Dermis blood vessel endothelial cell (primary cell): Measurements from ENCODE around the gene JAKMIP1. TPM values are rescaled to one million over a fixed set of nuclear protein-coding genes. Genes with fewer than 3 reads are reported as not detected.

ENCODE experiments used
- DNase-seq: peaks from one replicate; pipeline ENCODE4 v3.0.0; 2010
- total RNA-seq: library from RNA; depleted of rRNA; stranded (reverse); fragments of >200 nt; gene quantifications from 2 replicates; pipeline ENCODE4 v1.2.3, GENCODE V29; 2014

Gene JAKMIP1
- total RNA-seq, 1 donor from 2014 or later, result not detected

GRCh38 chr4:6180841-6181631 is 19.3 kb downstream of the JAKMIP1 start:
- no peak for DNase-seq

GRCh38 chr4:6179362-6179761 is 21.0 kb downstream of the JAKMIP1 start:
- DNase-seq, result no peak

GRCh38 chr4:6178757-6179156 is 21.6 kb downstream of the JAKMIP1 start:
- DNase-seq, result no peak

- DNase-seq, result no peak
Measured at GRCh38 chr4:6177587-6178197, 22.7 kb downstream of the JAKMIP1 start.

DNA sequence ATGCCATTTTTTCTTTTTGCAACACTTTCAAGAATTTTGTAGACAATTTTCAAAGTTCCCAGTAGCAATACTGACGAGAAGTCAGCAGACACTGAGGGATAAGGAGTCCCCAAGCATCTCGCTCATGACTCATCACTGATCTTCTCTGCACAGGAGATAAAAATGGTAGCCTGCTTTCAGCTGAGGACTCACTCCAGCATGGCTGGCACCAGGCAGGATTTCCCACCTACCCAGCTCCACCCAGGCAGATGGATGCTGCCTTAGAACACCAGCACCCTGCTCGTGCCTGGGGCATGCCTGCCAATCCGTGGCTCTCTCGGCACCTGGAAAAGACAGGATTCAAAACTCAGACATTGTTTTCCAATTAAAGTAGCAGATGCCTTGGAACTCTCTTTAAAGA is 24.9 kb downstream of the JAKMIP1 start:
- DNase-seq, result no peak

GRCh38 chr4:6172927-6173200 is 27.5 kb downstream of the JAKMIP1 start:
- no peak for DNase-seq

GRCh38 chr4:6172093-6172926 is 28.0 kb downstream of the JAKMIP1 start:
- DNase-seq, result no peak

DNA sequence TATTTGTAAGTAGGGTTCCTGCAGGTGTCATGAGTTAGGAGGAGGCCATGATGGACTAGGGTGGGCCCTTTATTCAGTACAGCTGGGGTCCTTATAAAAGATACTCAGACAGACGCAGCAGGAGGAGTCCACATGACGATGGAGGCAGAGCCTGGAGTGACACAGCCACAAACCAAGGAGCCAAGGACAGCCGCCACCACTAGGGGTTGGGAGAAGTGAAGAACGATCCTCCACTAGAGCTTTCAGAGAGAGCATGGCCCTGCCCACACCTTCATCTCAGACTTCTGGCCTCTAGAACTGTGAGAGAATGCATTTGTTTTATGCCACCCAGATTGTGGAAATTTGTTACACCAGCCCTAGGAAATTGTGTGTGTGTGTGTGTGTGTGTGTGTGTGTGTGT is 31.1 kb downstream of the JAKMIP1 start:
- DNase-seq, result no peak

DNA sequence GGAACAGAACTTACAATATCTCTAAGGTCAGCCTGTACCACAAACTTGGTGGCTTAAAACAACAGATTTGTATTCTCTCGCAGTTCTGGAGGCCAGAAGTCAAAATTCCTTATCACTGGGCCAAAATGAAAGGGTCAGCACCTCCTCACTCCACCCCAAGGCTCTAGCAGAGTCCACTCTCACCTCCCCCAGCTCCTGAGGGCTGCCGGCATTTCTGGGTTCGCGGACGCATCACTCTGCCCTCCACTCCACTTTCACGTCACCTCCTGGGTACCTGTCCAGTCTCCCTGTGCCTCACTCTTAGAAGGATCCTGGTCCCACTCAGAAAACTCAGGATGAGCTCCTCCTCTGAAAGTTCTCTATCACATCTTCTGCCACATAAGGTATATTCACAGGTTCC is 34.6 kb downstream of the JAKMIP1 start:
- no peak for DNase-seq

GRCh38 chr4:6162885-6163284 is 37.5 kb downstream of the JAKMIP1 start:
- DNase-seq, result no peak

GRCh38 chr4:6161921-6162464 is 38.4 kb downstream of the JAKMIP1 start:
- no peak for DNase-seq

- DNase-seq, result no peak
Measured at GRCh38 chr4:6160536-6160935, 39.8 kb downstream of the JAKMIP1 start.

- DNase-seq, result no peak
Measured at GRCh38 chr4:6157926-6158325, 42.4 kb downstream of the JAKMIP1 start.

- DNase-seq, result no peak
Measured at GRCh38 chr4:6155996-6156750, 44.2 kb downstream of the JAKMIP1 start.

DNA sequence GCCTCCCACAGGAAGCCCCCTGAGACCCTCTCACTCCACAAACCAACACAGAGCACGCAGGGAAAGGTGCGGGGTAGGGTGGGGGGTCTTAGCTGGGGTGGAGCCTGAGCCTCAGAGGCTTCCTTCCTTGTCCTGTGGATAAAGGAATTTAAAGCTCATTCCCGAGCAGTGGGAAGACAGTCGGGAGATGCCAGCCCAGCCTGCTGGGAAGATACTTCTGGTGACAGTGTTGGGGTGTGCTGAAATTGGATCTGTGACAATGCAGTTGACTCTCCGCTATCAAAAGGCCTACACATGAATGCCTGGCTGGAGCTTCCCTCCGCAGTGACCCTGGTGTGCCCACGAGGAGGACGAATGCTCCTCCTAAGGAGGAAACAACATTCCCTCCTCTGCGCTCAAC is 45.5 kb downstream of the JAKMIP1 start:
- DNase-seq, result no peak

DNA sequence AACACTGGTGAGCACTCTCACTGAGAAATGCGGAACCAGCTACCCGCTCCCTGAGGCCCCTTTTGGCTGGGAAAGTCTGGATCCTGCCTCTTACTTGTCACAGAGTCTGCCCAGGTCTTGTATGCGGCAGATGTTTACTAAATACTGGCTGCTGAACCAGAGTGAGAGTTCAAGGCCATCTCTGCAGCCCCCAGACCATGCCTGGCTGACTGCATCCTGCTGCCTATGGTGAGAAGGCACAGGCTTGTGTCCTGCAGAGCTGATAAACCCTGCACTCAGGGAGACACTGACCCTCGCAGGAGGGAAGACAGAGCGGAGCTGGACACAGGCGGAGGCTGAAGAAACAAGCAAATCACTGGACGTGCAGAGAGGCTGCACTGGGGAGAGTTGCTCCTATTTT is 46.5 kb downstream of the JAKMIP1 start:
- no peak for DNase-seq

DNA sequence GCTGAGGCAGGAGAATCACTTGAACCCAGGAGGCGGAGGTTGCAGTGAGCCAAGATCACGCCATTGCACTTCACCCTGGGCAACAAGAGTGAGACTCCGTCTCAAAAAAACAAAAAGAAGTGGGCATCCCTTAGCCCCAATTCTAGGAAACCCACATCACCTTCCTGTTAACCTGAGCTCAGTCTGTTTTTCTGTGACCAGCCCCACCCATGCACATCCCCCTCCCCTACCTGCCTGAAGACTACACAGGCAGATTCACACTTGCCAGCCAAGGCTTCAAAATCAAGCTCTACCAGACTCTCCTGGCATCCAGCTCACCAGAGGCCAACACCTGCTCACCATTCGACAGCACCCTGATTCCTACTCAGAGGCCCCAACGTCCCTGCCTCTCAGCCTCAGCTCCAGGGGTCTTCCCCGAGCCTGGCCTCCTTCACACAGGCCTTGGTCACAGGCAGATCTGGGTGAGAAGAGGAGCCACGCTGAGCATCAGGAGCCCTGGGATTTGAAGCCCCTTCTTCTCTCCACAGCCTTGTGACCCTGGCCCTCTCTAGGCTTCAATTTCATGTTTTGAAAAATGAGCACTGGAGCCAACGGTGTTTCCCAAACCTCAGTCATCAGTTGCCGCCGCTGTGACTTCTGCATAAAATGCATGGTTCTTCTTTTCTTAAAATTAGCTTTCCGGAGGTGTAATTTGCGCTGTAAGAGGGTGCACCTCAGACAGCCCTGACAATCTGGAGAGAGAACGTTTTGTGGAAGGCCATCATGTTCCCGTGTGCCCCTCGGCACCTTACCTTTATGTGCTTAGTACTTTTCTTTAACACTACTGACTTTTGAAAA is 47.3 kb downstream of the JAKMIP1 start:
- DNase-seq, result no peak

- DNase-seq, result no peak
Measured at GRCh38 chr4:6150046-6150735, 50.2 kb downstream of the JAKMIP1 start.

- DNase-seq, result no peak
Measured at GRCh38 chr4:6148506-6149205, 51.7 kb downstream of the JAKMIP1 start.

DNA sequence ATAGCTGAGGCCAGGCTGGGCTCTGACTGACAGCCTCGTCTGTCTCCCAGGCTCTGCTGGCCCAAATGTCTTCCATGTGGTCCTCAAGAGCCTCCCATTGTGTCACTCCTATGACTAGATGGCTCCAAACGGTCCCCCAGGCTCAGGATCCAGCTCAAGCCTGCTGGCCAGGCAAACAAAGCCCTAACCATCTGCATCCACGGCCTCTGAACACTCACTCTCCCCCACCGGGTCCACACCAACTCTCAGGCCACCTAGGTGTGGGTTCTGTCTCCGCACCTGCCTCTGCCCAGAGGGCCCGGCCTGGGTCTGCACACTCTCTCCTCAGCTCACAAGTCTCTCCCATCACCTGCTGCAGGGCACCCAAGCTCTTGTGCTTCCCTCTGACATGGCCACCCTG is 52.9 kb downstream of the JAKMIP1 start:
- DNase-seq, result no peak
